Measurements from ENCODE around the gene CCNL1.
A peak's percentile ranks its signal among the peaks of the same experiment; 100 is the strongest.
"Not testable (repeated sequence)": the region's sequence is repeated elsewhere in the genome, so short reads cannot be mapped to it uniquely, and the experiment has no call there.

The CCNL1 gene

DNA sequence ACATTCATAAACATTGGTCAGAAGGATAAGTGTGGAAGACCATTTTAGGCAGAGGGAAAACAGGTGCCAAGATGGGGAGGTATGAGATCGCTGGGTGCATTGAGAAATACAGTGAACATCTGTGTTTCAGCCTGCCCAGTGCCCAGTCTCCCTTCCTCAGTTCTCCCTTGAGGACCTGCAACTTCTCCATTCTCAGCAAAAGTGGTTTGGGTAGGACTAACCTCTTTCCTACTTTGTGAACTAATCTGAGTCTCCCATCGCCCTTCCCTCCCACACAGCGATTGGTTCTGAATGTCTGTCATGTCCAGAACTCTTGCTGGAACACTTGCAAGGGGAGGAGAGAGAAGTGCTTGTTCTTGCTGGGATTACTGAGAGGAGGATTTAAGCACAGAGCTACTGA, 10.9 kb upstream of the CCNL1 start:
- no peak for DNase-seq (ENCODE audit: low spot score)

DNA sequence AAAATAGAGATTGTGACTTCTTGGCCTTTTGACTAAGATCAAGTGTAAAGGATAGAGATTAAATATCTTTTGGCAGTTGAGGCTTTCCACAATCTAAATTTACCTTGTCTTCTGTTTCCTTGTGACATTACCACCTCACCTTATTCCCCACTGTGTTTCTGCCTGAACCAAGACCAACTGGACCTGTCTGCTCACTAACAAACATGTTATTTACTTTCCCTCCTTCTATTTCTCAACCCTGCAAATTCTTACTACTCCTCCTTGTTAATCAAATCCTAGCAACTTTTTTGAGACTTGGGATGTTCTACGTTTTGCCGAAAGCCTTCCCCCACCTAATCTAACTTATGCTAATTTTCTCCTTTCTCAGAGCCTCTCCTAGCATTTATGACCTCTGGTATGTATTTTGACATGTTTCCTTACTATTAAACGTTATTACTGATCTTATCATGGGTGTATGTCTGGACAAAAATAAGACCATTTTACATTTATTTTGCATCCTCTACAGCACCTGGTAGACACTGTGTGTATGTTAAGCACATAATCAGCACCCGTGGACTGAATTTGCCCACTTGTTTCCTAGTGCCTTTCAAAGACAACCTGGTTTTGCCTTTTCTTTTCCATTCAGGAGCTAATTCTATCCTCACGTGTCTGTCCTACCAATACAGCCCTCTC, 7.6 kb upstream of the CCNL1 start:
- no peak for DNase-seq (ENCODE audit: low spot score)

DNA sequence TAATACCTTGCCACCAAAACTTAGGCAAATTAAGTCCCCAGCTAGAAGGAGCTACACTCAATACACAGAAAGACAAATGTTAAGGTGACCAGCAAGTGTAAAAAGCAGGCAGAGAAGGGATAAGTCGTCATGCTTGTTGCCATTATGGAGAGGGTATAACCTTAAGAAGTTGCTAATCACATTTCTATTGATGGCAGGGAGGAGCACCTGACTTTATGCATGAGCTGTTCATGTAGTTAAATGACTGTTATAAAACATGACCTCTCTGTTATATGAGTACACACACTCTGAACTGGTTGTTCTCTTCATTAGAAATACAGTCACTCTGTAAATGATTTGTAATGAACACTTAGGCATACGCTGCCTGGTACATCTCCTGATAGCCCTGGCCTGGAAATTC, 6.6 kb upstream of the CCNL1 start:
- DNase-seq (ENCODE audit: low spot score): no peak

DNA sequence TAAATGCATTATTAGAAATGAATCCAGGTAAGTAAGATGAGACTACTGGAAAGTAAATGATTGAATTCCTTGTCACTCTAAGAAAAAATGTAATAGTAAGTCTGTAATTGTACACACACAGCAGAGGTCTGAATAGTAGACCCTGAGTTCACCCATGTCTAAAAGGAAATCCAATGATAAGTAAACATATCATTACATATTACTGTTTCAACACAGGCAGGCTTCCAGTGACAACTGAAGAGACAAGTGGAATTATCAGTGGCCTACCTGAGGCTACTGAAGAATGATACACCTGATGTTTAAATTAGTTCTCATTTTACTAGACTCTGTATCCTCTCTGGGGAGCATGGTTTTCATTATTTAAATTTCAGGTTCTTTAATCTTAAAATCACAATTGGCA, 6.2 kb upstream of the CCNL1 start:
- no peak for DNase-seq (ENCODE audit: low spot score)

DNA sequence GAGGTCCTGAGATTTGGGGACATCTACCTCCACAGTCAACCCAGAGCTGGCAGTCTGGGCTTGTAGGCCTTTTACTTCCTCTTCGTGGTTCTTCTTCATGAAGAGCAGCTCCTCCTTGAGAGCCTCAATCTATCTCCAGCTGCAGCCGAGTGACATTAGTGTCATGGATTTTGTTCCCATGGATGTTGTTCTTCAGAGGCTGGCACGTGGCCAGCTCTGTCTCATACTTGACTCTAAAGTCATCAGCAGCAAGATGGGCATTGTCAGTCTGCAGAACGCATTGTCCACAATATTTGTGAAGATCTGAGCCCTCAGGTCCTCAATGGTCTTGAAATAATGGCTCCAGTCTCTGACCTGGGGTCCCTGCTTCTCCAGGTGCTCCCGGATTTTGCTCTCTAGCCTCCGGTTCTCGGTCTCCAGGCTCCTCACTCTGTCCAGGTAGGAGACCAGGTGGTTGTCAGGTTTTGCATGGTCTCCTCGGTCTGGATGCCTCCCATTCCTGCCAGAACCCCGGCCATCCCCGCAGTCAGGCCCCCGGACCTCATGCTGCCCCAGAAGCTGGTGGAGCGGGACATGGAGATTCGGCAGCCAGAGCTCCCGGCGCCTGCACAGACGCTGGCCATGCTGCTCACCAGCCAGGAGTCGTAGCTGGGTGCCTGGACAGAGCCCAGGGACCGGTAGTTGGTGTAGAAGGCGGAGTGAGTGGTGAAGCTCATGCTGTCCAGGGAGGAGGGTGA, 3.4 kb upstream of the CCNL1 start:
- no peak for DNase-seq (ENCODE audit: low spot score)

DNA sequence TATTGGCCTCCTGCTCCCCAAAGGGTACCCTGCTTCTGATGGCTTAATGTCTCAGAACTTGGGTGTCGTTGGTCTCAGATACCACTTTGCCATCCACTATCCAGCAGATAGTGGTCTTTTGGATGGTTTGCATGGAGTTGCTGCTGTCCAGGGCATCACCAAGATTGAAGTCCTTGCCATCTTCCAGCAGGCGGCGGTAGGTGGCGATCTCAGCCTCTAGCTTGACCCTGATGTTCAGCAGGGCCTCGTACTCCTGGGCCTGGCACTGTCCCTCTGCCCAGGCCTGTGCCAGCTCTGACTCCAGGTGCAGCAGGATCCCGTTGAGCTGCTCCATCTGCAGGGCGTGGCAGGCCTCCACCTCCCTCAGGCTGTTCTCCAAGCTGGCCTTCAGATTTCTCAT, 2.7 kb upstream of the CCNL1 start:
- not testable (repeated sequence) for DNase-seq (ENCODE audit: low spot score)

DNA sequence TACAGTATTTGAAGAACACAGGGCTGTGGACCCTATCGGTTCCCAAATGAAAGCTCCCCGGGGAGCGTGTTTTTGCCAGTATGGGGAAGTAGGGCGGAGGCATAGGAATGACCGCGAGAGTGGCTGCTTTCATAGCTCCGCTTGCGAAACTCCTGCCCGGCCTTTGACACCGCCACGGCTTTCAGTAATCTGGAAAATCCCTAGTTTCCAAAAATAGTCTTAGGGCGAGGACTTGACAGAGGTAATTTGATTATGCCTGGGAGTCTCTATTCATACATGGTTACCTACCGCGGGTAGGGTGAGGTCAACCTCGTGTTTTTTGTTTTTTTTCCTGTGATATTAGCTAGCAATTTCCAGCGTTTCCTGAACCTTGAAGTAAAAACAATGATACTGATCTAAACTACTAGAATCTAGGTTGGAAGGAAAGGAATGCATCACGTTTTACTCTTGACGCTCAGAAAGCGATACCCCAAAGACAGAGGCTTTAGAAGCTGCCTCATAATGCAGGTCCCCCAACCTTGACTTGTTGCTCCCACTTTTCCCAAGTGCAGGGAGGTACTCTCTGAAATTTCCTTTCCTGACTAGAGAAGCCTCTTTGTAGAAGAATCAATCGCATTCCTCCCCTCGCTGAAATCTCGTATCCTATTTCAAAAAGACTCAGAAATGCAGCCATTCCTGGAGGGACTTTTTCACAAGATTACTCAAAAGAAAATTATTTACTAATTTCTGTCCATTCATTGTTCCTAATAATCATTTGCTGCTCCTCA, 894 bp upstream of the CCNL1 start:
- DNase-seq (ENCODE audit: low spot score): peak; percentile 34

DNA sequence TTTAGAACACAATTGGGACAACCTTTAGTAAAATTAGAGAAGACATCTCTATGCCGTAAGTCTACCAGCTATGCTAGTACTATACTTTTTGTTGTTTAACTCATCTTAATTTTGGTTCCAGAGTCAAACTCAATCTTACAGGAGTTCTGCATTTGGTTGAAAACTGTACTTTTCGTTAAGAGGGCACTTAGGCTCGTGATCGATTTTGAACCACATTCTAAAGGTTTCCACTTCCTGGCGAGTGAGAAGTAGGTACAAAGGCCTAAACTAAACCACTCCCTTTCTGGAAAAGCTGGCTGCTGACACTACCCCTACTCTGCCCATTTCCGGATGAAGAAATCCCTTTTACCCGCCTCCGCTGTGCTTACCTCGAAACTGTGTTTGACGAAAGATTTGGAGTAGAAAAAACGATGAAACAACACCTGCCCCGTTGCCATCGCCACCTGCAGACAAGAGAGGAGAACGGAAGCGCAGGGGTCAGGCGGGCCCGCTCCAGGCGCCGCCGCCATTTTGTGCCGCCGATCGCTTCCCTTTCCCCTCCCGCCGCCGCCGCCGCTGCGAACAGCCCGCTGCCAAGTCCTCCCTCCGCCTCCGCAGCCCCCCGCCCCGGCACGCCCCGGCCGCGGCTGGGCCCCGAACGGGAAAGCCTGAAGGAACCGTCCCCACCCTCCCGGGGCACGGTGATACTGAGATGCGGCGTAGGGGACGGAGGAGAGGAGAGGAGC, 748 bp downstream of the CCNL1 start:
- DNase-seq (ENCODE audit: low spot score): no peak

DNA sequence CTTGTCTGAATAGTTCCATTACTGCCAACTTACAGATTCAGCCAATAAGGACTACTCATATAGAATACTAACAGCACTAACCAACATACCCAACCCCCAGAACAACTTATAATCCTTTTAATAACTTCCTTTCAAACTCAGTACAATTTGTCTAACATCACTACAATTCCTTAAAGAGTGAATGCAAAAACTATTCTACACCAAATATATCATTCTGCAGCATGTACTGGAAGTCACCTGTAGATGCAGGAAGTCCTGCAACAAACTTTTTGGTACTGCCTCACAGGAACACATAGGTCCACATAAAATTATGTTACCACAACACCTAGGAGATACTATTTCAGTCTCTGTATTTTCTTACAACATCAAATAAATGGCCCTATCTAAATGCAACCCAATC, 2.1 kb downstream of the CCNL1 start:
- no peak for DNase-seq (ENCODE audit: low spot score)

DNA sequence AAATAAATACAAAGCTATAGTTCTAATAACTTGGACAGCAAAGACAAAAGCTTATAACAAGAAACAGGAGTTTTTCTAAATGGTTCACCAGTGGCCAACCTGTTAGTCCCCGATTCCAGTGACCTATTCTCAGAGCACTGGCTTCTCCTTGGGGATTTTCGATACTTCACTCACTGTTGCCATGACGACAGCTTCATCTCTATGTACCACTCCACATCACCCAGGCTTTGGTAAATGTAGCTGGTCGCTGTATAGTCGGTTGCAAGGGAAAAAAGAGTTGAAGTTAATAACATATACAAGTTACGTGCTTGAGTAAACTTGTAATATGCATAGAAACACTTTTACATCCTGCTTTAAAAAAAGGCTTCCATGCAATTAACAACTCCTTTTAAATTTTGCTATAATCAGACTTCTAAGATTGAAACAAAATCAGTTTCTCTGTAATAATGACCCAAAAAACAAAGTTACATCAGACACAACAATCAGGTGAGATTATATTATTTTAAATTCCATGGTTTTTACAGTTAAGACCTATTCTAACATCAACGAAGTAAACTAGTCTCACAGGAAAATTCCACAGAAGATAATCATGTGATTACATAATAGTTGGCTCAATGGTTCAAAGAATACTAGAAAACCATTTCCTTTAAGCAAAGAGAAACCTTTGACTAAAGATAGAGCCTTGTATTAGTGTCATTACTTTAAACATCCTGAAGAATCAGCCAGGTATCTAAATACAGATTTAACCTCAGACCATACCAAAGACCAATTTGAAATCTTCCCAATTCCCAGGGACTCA, 2.9 kb downstream of the CCNL1 start:
- no peak for DNase-seq (ENCODE audit: low spot score)

DNA sequence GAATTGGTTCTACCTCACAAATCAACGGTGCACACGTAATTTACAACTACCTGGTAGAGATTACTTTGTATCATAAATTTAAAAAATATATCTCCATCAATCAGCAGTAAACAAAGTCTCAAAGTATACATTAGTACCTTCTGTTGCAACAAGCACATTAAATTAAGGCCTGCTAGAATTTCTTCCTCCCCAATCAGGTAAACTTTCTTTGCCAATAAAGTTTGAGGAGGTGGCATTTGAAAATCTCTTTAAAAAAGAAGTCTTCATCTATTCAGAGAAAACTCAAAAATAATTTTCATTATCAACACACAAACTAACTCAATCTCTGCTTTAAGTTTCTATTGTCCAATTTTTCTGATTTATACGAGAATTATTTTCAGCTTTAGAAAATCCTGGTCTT, 4.4 kb downstream of the CCNL1 start:
- DNase-seq (ENCODE audit: low spot score): no peak

DNA sequence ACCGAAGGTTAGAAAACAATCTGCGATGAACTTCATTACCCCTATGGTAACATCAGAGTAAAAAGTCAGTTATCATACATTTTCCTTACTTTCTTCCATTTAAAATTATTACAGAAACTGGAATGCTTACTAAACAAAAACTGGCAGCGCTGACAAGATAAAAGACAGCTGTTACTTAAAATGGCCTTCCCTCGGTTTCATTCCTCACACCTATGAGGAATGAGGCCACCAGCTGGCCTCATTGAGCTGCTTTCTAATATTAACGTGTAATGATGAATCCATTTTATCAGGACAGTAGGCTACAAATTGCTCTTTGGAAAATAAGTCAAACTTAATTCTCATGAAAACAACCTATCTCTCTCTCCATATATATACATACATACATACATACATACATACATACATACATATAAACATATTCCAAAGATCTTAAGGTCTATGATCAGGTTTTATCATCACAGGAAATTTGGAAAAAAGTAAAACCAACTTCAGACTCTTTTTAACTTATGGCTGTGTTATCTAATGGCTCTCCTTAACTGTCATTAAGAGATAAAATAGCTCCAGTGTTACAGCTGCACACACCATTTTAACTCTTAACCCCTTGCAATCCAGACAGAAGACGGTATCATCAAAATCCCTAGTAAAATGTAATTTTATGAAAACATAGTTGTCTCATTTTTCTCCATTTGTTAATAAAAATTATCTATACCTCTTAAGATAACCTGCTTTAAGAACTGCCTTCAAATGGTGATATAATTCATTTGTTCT, 5.2 kb downstream of the CCNL1 start:
- DNase-seq (ENCODE audit: low spot score): no peak

DNA sequence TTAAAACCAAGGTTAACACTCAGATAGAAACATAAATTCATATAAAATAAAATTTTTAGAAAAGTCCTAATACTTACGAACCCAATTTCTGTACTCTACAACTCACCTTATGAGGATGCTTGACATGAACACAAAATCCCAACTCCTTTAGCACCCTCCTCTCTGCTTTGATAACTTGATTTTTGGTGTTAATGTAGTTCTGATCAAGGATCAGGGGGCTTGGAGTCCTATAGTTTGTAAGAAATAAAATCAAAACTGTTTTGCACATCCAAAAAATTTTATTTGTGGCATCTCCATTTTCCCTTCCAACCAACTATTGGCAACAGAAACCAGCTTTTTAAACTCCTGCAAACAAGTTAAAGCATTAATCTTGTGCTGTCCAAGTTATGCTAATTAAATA, 7.0 kb downstream of the CCNL1 start:
- DNase-seq (ENCODE audit: low spot score): no peak

DNA sequence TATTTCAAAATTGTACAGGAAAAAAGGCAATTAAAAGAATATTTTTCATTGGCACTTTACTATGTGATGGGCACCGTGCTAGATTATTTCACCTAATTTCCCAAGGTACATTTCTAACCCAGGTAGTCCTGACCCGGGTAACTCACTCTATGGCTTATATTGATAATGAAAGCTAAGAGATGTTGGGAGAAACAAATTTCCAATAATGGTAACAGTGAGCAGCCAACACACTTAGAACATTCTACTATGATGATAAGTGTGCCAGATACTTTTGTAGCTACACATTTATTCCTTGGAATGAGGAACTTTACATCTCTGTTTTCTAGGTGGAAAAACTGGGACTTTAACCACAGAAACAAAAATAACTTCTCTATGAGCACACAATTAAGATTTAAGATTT, 7.5 kb downstream of the CCNL1 start:
- DNase-seq (ENCODE audit: low spot score): no peak

DNA sequence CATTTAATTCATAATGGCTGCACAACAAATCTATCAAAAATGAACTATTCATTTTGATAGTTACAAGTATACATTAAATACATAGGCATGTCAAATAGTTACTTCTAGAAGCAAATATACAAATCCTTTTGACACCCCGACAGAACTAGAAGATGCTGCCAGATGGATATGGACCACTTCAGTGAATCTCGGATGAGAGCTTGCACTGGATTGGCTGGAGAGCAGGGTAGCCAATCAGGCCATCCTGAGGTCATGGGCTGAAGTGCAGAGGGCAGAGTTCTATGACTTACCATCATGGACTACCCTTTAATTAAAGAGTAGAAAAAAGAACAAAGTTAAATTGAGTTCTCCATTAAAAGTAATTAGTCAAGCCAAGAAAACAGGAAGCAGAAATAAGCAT, 8.3 kb downstream of the CCNL1 start:
- DNase-seq (ENCODE audit: low spot score): no peak

DNA sequence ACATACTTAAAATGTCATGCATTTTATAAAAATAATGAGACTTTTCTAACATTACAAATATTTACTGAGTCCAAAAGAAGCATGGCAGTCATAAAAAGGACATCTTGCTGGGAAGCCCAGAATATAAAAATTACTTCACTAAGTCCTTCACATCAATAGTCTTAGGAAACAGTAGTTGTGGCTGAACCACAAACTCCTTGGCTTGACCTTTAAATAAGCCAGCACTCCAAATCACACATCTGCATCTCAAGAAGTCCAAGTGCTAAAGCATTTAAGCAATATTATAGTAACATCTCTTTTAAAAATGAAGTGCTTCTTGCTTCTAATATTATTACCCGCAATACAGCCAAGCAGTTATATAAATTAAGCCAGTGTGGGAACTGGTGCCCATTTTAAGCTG, 8.8 kb downstream of the CCNL1 start:
- DNase-seq (ENCODE audit: low spot score): no peak

DNA sequence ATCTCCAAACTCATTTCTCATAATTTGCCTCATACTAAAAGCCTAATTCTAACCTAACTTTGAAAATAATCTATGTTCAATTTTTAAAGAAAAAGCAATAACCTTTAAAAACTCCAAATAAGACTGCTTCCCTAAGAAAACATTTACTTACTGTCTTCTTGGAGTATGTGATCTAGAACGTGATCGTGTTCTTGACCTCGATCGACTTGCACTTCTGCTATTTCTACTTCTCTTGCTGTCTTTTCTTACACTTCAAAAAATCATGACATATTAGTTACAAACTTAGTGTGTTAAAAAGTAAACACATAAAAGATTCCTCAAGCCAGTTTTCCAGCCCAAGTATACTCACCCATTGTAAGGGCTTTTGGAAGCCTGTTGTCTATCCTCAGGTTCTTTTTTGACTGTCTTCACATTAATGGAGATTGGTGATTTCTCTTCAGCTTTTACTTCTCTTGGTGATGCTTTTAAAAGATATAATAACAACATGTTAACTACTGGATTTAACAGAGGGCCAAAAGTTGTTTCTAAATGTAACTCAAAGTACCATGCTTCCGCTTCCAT, 10.7 kb downstream of the CCNL1 start:
- no peak for DNase-seq (ENCODE audit: low spot score)

DNA sequence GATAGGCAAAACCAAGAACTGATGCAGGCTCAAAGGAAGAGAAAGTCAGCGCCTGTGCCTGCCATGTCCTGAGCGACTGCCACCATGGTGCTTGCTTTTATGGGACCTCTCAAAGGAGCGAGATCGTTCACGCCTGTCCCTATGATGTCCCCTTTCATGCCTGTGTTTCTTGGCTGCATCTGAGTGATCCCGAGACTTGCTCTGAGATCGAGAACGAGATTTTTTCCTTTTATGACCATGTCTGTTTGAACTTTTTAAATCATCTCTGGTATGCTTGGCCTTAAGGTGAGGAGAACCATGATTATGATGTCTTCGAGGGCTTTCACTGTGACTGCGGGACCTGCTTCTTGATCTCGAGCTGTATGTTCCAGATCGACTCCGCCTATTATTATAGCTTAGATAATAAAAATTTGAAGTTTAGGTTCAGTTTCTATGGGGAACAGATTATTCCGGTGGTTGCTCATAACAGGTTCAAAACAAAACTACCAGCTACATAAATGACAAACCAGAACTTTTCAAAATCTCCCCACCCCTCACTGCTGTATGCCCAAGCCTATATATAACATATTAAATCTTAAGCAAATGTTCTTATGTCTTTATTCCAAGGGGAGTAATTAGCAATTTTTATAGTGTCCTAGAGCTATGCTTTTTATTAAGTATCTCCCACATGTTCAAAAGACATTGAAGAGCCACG, 11.6 kb downstream of the CCNL1 start:
- DNase-seq (ENCODE audit: low spot score): no peak

DNA sequence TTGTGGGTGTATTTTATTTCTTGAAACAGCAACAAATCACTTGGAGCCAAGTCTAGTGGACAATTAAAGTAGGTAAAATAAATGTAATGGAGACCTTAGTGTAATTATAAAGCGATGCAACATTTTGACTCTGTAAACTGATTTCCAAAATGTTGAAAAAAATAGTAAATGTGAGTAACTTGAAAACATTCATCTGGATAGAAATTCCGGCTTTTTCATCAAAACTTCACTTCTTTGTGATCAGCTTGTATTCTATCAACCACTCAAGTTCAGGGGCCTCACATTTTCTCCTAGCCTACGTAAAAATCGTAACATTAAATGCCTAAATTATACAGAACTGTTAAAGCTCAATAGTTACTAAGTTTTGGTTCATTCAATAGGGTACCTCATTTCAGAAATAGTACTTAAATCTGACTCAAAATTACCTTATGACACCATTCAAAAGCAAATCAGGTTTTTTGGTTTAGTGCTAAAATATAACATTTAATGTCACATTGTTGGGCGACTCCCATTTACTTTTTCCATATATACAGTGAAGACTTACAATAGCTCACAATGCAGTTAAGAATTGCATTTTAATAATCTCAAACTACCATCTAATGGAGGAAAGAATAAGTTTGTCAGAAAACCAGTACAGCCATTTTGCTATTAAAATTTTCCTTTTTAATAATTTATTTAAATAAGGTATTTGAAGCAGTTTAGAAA, 12.7 kb downstream of the CCNL1 start:
- no peak for DNase-seq (ENCODE audit: low spot score)
